Measurements from ENCODE around the gene RAB40B.

RAB40B gene

DNA sequence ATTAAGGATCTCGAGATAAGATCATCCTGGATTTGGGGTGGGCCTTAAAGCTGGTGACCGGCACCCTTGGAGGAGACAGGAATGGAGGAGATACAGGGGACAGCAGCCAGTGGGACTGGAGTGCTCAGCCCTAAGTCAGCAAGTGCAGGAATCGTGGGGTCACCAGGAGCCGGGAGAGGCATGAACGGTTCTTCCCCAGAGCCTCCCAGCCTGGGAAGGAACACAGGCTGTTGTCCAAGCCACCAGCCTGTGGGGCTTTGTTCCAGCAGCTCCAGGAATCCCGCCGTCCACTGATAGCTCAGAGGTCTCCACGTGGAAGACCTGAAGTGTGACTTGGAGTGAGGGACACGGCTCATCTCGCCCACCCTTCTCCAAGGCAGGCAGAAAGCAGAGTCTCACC, 47.8 kb downstream of the RAB40B start:
- TF ChIP-seq, protein P1, sequence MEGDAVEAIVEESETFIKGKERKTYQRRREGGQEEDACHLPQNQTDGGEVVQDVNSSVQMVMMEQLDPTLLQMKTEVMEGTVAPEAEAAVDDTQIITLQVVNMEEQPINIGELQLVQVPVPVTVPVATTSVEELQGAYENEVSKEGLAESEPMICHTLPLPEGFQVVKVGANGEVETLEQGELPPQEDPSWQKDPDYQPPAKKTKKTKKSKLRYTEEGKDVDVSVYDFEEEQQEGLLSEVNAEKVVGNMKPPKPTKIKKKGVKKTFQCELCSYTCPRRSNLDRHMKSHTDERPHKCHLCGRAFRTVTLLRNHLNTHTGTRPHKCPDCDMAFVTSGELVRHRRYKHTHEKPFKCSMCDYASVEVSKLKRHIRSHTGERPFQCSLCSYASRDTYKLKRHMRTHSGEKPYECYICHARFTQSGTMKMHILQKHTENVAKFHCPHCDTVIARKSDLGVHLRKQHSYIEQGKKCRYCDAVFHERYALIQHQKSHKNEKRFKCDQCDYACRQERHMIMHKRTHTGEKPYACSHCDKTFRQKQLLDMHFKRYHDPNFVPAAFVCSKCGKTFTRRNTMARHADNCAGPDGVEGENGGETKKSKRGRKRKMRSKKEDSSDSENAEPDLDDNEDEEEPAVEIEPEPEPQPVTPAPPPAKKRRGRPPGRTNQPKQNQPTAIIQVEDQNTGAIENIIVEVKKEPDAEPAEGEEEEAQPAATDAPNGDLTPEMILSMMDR (IDR thresholded peaks at IDR 0.05; ENCODE audit: low read depth, low read length, missing control alignments), result no peak
- H3K4me3 ChIP-seq (ENCODE audit: low read depth, low read length), result no peak overlapping the region
- DNase-seq, result no peak
- no peaks in the 10 kb centered on the region for H3K36me3 ChIP-seq (replicated peaks)
- no peaks in the 10 kb centered on the region for H3K27me3 ChIP-seq (replicated peaks)
- in situ Hi-C loops (cut with HindIII; ENCODE audit: low pct_ligation_motif_present, low sequenced_read_pairs), result no loop called here
- H3K27ac ChIP-seq, result no peak overlapping the region

DNA sequence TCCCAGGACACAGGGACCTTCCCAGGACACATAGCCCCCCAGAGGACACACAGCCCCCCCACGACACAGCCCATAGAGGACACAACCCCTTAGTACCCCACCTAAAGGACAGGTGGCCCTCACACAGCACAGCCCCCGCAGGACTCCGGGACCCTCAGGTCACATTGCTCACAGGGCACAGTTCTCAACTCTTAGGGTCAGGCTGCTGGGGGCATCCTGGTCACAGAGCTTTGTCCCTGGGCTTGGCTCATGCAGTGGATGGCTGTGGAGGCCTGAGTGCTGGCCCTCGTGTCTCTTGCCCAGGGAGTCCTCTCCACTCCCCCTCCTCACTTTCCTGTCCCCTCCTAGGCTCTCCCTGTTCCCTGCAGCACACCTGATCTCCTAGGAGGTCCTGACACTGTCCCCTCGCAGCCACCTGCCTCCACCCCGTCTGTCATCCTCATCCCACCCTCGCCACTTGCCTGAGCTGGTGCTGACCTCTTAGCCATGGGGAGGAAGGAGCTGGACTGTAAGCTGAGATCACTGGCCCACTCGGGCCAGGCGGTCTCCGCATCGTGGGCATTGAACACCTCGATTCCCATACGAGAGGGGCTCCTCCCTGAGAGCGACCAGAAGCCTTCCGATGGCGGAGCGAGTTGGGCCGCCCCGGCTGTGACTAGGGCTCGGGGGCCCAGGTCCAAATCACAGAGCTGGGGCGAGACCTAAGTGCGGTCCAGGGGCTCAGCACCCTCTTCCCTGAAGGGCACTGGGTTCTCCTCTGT, 48.8 kb downstream of the RAB40B start:
- no peak for DNase-seq
- no peak overlapping the region for H3K4me3 ChIP-seq (ENCODE audit: low read depth, low read length)
- TF ChIP-seq, protein P1 (IDR thresholded peaks at IDR 0.05; ENCODE audit: low read depth, low read length, missing control alignments), result no peak
- H3K36me3 ChIP-seq (replicated peaks), result no peaks in the 10 kb centered on the region
- in situ Hi-C loops (cut with HindIII; ENCODE audit: low pct_ligation_motif_present, low sequenced_read_pairs), result no loop called here
- no peaks in the 10 kb centered on the region for H3K27me3 ChIP-seq (replicated peaks)
- no peak overlapping the region for H3K27ac ChIP-seq

DNA sequence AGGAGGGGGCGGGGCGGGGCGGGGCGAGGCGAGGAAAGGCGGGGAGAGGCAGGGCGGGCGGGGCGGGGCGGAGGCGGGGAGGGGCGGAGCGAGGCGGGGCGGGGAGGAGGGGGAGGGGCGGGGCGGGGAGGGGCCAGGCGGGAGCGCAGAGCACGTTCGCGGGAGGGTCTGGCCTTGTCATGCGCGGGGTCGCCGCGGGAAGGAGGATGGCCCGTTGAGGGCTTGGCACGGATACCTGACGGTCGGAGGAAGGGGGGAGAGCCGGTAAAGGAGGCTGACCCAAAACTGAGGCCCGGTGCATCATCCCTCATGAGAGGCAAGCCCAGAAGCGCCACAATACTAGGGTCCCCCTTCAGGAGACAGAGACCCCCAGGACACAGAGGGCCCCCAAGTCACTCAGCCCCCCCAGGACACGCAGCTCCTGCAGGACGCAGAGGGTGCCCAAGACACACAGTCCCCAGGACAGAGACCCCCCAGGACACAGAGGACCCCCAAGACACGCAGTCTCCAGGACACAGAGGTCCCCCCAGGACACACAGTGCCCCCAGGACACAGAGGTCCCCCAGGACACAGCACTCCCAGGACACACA, 49.7 kb downstream of the RAB40B start:
- peaks cover 6% of the 10 kb centered on the region for H3K36me3 ChIP-seq (replicated peaks)
- no peak for DNase-seq
- H3K27me3 ChIP-seq (replicated peaks), result no peaks in the 10 kb centered on the region
- TF ChIP-seq, protein P1 (IDR thresholded peaks at IDR 0.05; ENCODE audit: low read depth, low read length, missing control alignments), result no peak
- H3K4me3 ChIP-seq (ENCODE audit: low read depth, low read length), result peak overlapping the region; percentile 51
- H3K27ac ChIP-seq, result no peak overlapping the region
- in situ Hi-C loops (cut with HindIII; ENCODE audit: low pct_ligation_motif_present, low sequenced_read_pairs), result no loop called here

DNA sequence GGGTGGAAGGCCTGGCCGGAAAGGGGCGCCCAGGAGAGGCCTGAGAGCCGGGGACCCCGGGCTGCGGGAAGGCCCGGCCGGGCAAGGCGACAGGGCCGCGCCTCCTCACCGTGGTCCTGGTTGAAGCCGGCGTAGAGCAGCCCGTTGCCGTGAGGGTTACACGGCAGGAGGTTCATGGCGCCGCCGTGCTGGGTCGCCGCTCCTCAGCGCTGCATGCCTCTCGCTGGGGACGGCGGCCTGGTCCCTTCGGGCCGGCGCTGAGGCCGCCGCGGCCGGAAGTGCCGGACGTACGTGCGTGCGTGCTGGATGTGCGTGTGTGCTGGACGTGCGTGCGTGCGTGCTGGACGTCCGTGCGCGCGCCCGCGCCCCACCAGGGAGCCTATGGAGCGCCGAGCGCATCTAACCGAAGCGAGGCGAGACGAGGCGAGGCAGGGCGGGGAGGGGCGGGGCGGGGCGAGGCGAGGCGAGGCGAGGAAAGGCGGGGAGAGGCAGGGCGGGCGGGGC, 50.3 kb downstream of the RAB40B start, which contains the start of gene WDR45B:
Gene WDR45B (minus strand): TSS at position 280 of the 504 bp plus-strand sequence. CDS start 104 bp downstream, at position 176.
- in situ Hi-C loops (cut with HindIII; ENCODE audit: low pct_ligation_motif_present, low sequenced_read_pairs), result no loop called here
- TF ChIP-seq, protein P1 (IDR thresholded peaks at IDR 0.05; ENCODE audit: low read depth, low read length, missing control alignments), result no peak
- Histone ChIP-seq H3K27ac (peak within 1 kb of the TSS; percentile 73), H3K27me3 (replicated peaks) (no peaks in the 10 kb centered on the region), H3K4me3 (ENCODE audit: low read depth, low read length) (peak within 1 kb of the TSS; percentile 85), H3K36me3 (replicated peaks) (peaks cover 11% of the 10 kb centered on the region)
- peak; percentile 96 for DNase-seq

DNA sequence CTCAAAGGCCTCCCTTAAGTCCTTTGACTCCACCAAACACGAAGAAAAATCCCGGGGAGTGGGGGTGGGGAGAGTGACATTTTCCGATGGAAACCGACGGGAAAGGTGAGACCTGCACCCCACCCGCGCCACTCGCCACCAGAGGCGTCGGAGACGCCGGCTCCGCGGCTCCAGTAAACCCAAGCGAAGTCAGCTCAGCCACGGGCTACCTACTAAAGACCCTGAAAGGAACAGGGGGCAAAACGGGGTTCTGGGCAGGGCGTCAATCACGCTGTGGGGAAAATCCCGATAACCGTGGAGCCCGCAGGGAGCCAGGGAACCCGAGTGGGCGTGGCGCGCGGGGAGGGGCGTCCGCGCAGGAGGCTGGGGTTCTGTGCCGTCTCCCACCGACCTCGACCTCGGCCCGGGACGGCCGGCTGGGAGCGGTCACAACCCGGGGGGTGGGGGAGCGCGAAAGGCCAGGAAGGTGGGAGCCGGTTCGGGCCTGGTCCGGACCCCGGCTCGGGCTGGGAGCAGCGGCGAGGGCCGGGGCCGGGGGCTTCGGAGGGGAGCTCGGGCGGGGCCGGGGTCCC, 50.8 kb downstream of the RAB40B start:
- in situ Hi-C loops (cut with HindIII; ENCODE audit: low pct_ligation_motif_present, low sequenced_read_pairs), result no loop called here
- H3K27ac ChIP-seq, result peak overlapping the region; percentile 73
- TF ChIP-seq, protein P1 (IDR thresholded peaks at IDR 0.05; ENCODE audit: low read depth, low read length, missing control alignments), result peak; percentile 49
- DNase-seq, result no peak
- H3K4me3 ChIP-seq (ENCODE audit: low read depth, low read length), result peak overlapping the region; percentile 85
- no peaks in the 10 kb centered on the region for H3K27me3 ChIP-seq (replicated peaks)
- H3K36me3 ChIP-seq (replicated peaks), result peaks cover 15% of the 10 kb centered on the region

All from brain microvascular endothelial cell (primary cell).